ENCODE results near the gene TBPL2.

TBPL2 gene

GRCh38 chr14:55441286-55441685, 870 bp upstream of the TBPL2 start:
- Histone ChIP-seq H3K4me1 (ENCODE audit: control insufficient read depth, insufficient read depth, low read length, poor library complexity, severe bottlenecking) (peaks cover 4% of the 10 kb centered on the region), H3K9me3 (ENCODE audit: control insufficient read depth, low read length) (no peaks in the 10 kb centered on the region), H3K27ac (ENCODE audit: low read depth, low read length, severe bottlenecking) (no peak overlapping the region), H3K4me3 (ENCODE audit: extremely low read depth, insufficient read depth, low read length, poor library complexity, severe bottlenecking) (no peak overlapping the region), H3K36me3 (ENCODE audit: control insufficient read depth, insufficient read depth, low read length) (no peaks in the 10 kb centered on the region)
- 91% methylated on average over 5 of the region's 9 CpGs; no CpG with 5 or more reads in 1 of the 2 experiments for WGBS, 2 experiments (ENCODE audit: insufficient coverage in 2 of 2)

- Histone ChIP-seq H3K9me3 (ENCODE audit: control insufficient read depth, low read length) (no peaks in the 10 kb centered on the region), H3K4me3 (ENCODE audit: extremely low read depth, insufficient read depth, low read length, poor library complexity, severe bottlenecking) (no peak overlapping the region), H3K27ac (ENCODE audit: low read depth, low read length, severe bottlenecking) (no peak overlapping the region), H3K36me3 (ENCODE audit: control insufficient read depth, insufficient read depth, low read length) (no peaks in the 10 kb centered on the region), H3K4me1 (ENCODE audit: control insufficient read depth, insufficient read depth, low read length, poor library complexity, severe bottlenecking) (peaks cover 4% of the 10 kb centered on the region)
- WGBS, 2 experiments (ENCODE audit: insufficient coverage in 2 of 2), result 43 to 50% methylated on average over 5 of the region's 10 CpGs
Measured at GRCh38 chr14:55438066-55438683, 2.2 kb downstream of the TBPL2 start.

GRCh38 chr14:55436931-55437330, 3.5 kb downstream of the TBPL2 start:
- no peak overlapping the region for H3K4me3 ChIP-seq (ENCODE audit: extremely low read depth, insufficient read depth, low read length, poor library complexity, severe bottlenecking)
- no peaks in the 10 kb centered on the region for H3K36me3 ChIP-seq (ENCODE audit: control insufficient read depth, insufficient read depth, low read length)
- H3K27ac ChIP-seq (ENCODE audit: low read depth, low read length, severe bottlenecking), result no peak overlapping the region
- peaks cover 4% of the 10 kb centered on the region for H3K4me1 ChIP-seq (ENCODE audit: control insufficient read depth, insufficient read depth, low read length, poor library complexity, severe bottlenecking)
- H3K9me3 ChIP-seq (ENCODE audit: control insufficient read depth, low read length), result no peaks in the 10 kb centered on the region
- 81 to 90% methylated on average over 2 to 3 of the region's 4 CpGs for WGBS, 2 experiments (ENCODE audit: insufficient coverage in 2 of 2)

- Histone ChIP-seq H3K4me1 (ENCODE audit: control insufficient read depth, insufficient read depth, low read length, poor library complexity, severe bottlenecking) (peaks cover 4% of the 10 kb centered on the region), H3K36me3 (ENCODE audit: control insufficient read depth, insufficient read depth, low read length) (no peaks in the 10 kb centered on the region), H3K4me3 (ENCODE audit: extremely low read depth, insufficient read depth, low read length, poor library complexity, severe bottlenecking) (no peak overlapping the region), H3K9me3 (ENCODE audit: control insufficient read depth, low read length) (no peaks in the 10 kb centered on the region), H3K27ac (ENCODE audit: low read depth, low read length, severe bottlenecking) (no peak overlapping the region)
- WGBS, 2 experiments (ENCODE audit: insufficient coverage in 2 of 2), result 71 to 78% methylated on average over 4 of the region's 4 CpGs
Measured at GRCh38 chr14:55436519-55436918, 3.9 kb downstream of the TBPL2 start.

GRCh38 chr14:55434805-55435174, 5.6 kb downstream of the TBPL2 start:
- Histone ChIP-seq H3K4me3 (ENCODE audit: extremely low read depth, insufficient read depth, low read length, poor library complexity, severe bottlenecking) (no peak overlapping the region), H3K9me3 (ENCODE audit: control insufficient read depth, low read length) (no peaks in the 10 kb centered on the region), H3K27ac (ENCODE audit: low read depth, low read length, severe bottlenecking) (no peak overlapping the region), H3K36me3 (ENCODE audit: control insufficient read depth, insufficient read depth, low read length) (no peaks in the 10 kb centered on the region), H3K4me1 (ENCODE audit: control insufficient read depth, insufficient read depth, low read length, poor library complexity, severe bottlenecking) (peaks cover 4% of the 10 kb centered on the region)
- 64% methylated on average over 1 of the region's 3 CpGs; no CpG with 5 or more reads in 1 of the 2 experiments for WGBS, 2 experiments (ENCODE audit: insufficient coverage in 2 of 2)

GRCh38 chr14:55433880-55434804, 6.3 kb downstream of the TBPL2 start:
- Histone ChIP-seq H3K9me3 (ENCODE audit: control insufficient read depth, low read length) (no peaks in the 10 kb centered on the region), H3K27ac (ENCODE audit: low read depth, low read length, severe bottlenecking) (no peak overlapping the region)

GRCh38 chr14:55432628-55433027, 7.8 kb downstream of the TBPL2 start:
- Histone ChIP-seq H3K27ac (ENCODE audit: low read depth, low read length, severe bottlenecking) (no peak overlapping the region), H3K9me3 (ENCODE audit: control insufficient read depth, low read length) (no peaks in the 10 kb centered on the region), H3K4me1 (ENCODE audit: control insufficient read depth, insufficient read depth, low read length, poor library complexity, severe bottlenecking) (peaks cover 4% of the 10 kb centered on the region), H3K4me3 (ENCODE audit: extremely low read depth, insufficient read depth, low read length, poor library complexity, severe bottlenecking) (no peak overlapping the region), H3K36me3 (ENCODE audit: control insufficient read depth, insufficient read depth, low read length) (no peaks in the 10 kb centered on the region)
- WGBS, 2 experiments (ENCODE audit: insufficient coverage in 2 of 2), result 90% methylated on average over 2 of the region's 3 CpGs; no CpG with 5 or more reads in 1 of the 2 experiments

More at GRCh38 chr14:55433880-55434804, 6.3 kb downstream of the TBPL2 start:
- peaks cover 4% of the 10 kb centered on the region for H3K4me1 ChIP-seq (ENCODE audit: control insufficient read depth, insufficient read depth, low read length, poor library complexity, severe bottlenecking)
- H3K4me3 ChIP-seq (ENCODE audit: extremely low read depth, insufficient read depth, low read length, poor library complexity, severe bottlenecking), result no peak overlapping the region
- H3K36me3 ChIP-seq (ENCODE audit: control insufficient read depth, insufficient read depth, low read length), result no peaks in the 10 kb centered on the region
- WGBS, 2 experiments (ENCODE audit: insufficient coverage in 2 of 2), result 90 to 94% methylated on average over 2 to 3 of the region's 6 CpGs

- Histone ChIP-seq H3K4me3 (ENCODE audit: extremely low read depth, insufficient read depth, low read length, poor library complexity, severe bottlenecking) (no peak overlapping the region), H3K9me3 (ENCODE audit: control insufficient read depth, low read length) (no peaks in the 10 kb centered on the region), H3K4me1 (ENCODE audit: control insufficient read depth, insufficient read depth, low read length, poor library complexity, severe bottlenecking) (no peaks in the 10 kb centered on the region), H3K36me3 (ENCODE audit: control insufficient read depth, insufficient read depth, low read length) (no peaks in the 10 kb centered on the region), H3K27ac (ENCODE audit: low read depth, low read length, severe bottlenecking) (no peak overlapping the region)
- WGBS, 2 experiments (ENCODE audit: insufficient coverage in 2 of 2), result no CpG with 5 or more reads among the region's 1 CpG
Measured at GRCh38 chr14:55430024-55430690, 10.3 kb downstream of the TBPL2 start.

- WGBS, 2 experiments (ENCODE audit: insufficient coverage in 2 of 2), result 87% methylated on average over 3 of the region's 7 CpGs; no CpG with 5 or more reads in 1 of the 2 experiments
- no peaks in the 10 kb centered on the region for H3K4me1 ChIP-seq (ENCODE audit: control insufficient read depth, insufficient read depth, low read length, poor library complexity, severe bottlenecking)
- H3K27ac ChIP-seq (ENCODE audit: low read depth, low read length, severe bottlenecking), result no peak overlapping the region
- no peaks in the 10 kb centered on the region for H3K9me3 ChIP-seq (ENCODE audit: control insufficient read depth, low read length)
- no peaks in the 10 kb centered on the region for H3K36me3 ChIP-seq (ENCODE audit: control insufficient read depth, insufficient read depth, low read length)
- H3K4me3 ChIP-seq (ENCODE audit: extremely low read depth, insufficient read depth, low read length, poor library complexity, severe bottlenecking), result no peak overlapping the region
Measured at GRCh38 chr14:55427439-55427838, 13.0 kb downstream of the TBPL2 start.

- Histone ChIP-seq H3K27ac (ENCODE audit: low read depth, low read length, severe bottlenecking) (no peak overlapping the region), H3K9me3 (ENCODE audit: control insufficient read depth, low read length) (no peaks in the 10 kb centered on the region), H3K36me3 (ENCODE audit: control insufficient read depth, insufficient read depth, low read length) (no peaks in the 10 kb centered on the region), H3K4me3 (ENCODE audit: extremely low read depth, insufficient read depth, low read length, poor library complexity, severe bottlenecking) (no peak overlapping the region), H3K4me1 (ENCODE audit: control insufficient read depth, insufficient read depth, low read length, poor library complexity, severe bottlenecking) (no peaks in the 10 kb centered on the region)
- WGBS, 2 experiments (ENCODE audit: insufficient coverage in 2 of 2), result 94 to 96% methylated on average over 4 of the region's 4 CpGs
Measured at GRCh38 chr14:55426891-55427290, 13.5 kb downstream of the TBPL2 start.
